ENCODE data around the gene CRYBB1.

Gene CRYBB1

GRCh38 chr22:26550498-26551033 is 67.3 kb downstream of the CRYBB1 start:
- DNase-seq = no peak

GRCh38 chr22:26549902-26550497 is 67.8 kb downstream of the CRYBB1 start:
- no peak for DNase-seq
